Activated T-helper 1 cell treated with anti-CD3 and anti-CD28 coated beads, Interleukin-12 subunit alpha, Interleukin-12 subunit beta, Interleukin-2, Interleukin-4 antibody, amounts not matched to agents 30 ng/mL and 10 ng/mL and 1 ng/mL, durations not matched to agents 14 hours and 24 hours and 36 hours (primary cell): ENCODE data around the gene PAFAH1B1. TPM values are rescaled to one million over a fixed set of nuclear protein-coding genes. Genes with fewer than 3 reads are reported as not detected.
A peak's percentile ranks its signal among the peaks of the same experiment; 100 is the strongest.
"Not testable (repeated sequence)": the region's sequence is repeated elsewhere in the genome, so short reads cannot be mapped to it uniquely, and the experiment has no call there.

Experiments
- DNase-seq: peaks from one replicate; pipeline ENCODE4 v3.0.0; 2021; ENCODE audit warnings: low spot score
- H3K27ac Mint-ChIP-seq: one replicate; pipeline ENCODE4 v1.8.0; 2021; ENCODE audit warnings: mild to moderate bottlenecking, mixed read lengths
- H3K27me3 Mint-ChIP-seq: one replicate; pipeline ENCODE4 v1.8.0; 2022; ENCODE audit warnings: mild to moderate bottlenecking, moderate library complexity, mixed read lengths; ENCODE audit not compliant: insufficient read depth
- H3K36me3 Mint-ChIP-seq: one replicate; pipeline ENCODE4 v1.8.0; 2021; ENCODE audit warnings: low read depth, mixed read lengths
- H3K4me1 Mint-ChIP-seq: one replicate; pipeline ENCODE4 v1.8.0; 2021; ENCODE audit warnings: low read depth, mixed read lengths
- H3K4me3 Mint-ChIP-seq: one replicate; pipeline ENCODE4 v1.8.0; 2021; ENCODE audit warnings: mild to moderate bottlenecking, moderate library complexity, mixed read lengths
- H3K9me3 Mint-ChIP-seq: one replicate; pipeline ENCODE4 v1.8.0; 2021; ENCODE audit warnings: mixed read lengths
- intact Hi-C: fragments of 100-400 bp; cut with micrococcal nuclease; formaldehyde crosslinking; loops from one replicate; pipeline ENCODE4 v1.15.1; 2024
- total RNA-seq: library from RNA; stranded (reverse); gene quantifications from 2 replicates; pipeline ENCODE4 v1.2.3, GENCODE V29; 2022

Gene PAFAH1B1
- total RNA-seq, 1 donor from 2014 or later, result 167 TPM

- intact Hi-C loops, result no loop called here
- Mint-ChIP-seq H3K27me3 (no peaks in the 10 kb centered on the region), H3K4me1 (peaks cover 33% of the 10 kb centered on the region), H3K36me3 (peaks cover 10% of the 10 kb centered on the region), H3K9me3 (no peaks in the 10 kb centered on the region), H3K27ac (no peak overlapping the region), H3K4me3 (no peak overlapping the region)
- DNase-seq, result no peak
These were observed 15.0 kb downstream of the PAFAH1B1 start for GRCh38 chr17:2608350-2608913.

DNA sequence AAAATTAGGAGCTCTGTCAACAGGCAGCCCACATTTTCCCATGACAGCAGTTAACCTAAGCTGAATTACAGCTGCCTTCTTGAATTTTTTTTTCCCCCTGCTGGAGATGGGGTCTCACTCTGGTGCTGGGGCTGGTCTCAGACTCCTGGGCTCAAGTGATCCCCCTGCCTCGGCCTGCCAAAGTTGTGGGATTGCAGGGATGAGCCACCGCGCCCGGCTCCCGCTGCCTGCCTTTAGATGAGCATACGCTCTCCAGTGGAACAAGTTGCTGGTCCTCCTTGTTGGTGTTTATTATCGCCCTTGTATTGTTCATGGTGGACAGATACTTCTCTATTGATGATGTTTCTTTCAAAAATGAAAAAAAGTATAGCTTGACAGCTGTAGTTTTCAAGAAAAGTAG lies 15.6 kb downstream of the PAFAH1B1 start:
- no peak overlapping the region for H3K27ac Mint-ChIP-seq

DNA sequence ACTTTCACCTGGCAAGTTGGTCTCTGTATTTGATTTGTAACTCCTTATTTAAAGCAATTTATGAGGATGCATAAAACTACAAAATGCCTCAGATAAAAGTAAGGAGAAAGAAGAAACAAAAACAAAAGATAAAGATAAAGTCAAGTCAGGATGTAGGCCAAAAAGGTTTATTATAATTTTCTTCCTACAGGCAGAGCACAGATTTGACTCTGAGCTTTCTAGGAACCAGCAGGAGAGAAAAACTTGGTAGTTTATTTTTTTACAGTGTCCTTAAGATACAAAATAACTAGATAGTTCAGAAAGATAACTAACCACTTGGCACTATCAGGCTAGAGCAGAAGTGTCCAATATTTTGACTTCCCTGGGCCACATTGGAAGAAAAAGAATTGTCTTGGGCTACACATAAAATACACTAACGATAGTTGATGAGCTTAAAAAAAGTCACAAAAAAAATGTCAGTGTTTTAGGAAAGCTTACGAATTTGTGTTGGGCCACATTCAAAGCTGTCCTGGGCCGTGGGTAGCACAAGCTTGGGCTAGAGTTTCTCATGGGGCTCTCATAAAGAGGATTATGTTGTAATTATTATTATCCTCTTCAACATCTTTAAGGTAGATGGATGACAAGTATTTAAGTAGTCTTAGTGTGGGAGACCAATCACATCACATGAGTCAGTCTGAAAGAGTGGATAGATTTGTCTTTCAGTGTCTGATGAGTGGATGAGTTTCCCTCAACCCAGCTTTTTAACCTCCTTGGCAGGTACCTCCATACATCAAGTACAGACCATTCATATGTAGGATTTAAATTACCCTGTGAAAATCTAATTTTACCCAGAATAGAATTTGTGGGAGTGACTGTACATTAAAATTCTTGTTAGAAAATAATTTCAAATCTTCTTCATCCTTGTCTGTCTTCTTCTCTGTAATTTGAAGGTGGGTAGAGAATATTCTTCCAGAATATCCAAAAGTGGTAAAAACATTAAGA lies 17.0 kb downstream of the PAFAH1B1 start:
- Mint-ChIP-seq H3K27ac (no peak overlapping the region), H3K36me3 (peaks cover 2% of the 10 kb centered on the region), H3K9me3 (no peaks in the 10 kb centered on the region), H3K4me1 (peaks cover 21% of the 10 kb centered on the region), H3K27me3 (no peaks in the 10 kb centered on the region), H3K4me3 (no peak overlapping the region)
- intact Hi-C loops, result no loop called here
- no peak for DNase-seq

More for the DNA sequence above, 15.6 kb downstream of the PAFAH1B1 start:
- intact Hi-C loops, result no loop called here
- no peaks in the 10 kb centered on the region for H3K27me3 Mint-ChIP-seq
- no peaks in the 10 kb centered on the region for H3K9me3 Mint-ChIP-seq
- H3K4me3 Mint-ChIP-seq, result no peak overlapping the region
- H3K36me3 Mint-ChIP-seq, result peaks cover 10% of the 10 kb centered on the region
- H3K4me1 Mint-ChIP-seq, result peaks cover 33% of the 10 kb centered on the region
- DNase-seq, result no peak

GRCh38 chr17:2611627-2612026 lies 18.2 kb downstream of the PAFAH1B1 start:
- Mint-ChIP-seq H3K36me3 (peaks cover 5% of the 10 kb centered on the region), H3K9me3 (no peaks in the 10 kb centered on the region), H3K27ac (no peak overlapping the region), H3K4me3 (no peak overlapping the region), H3K27me3 (no peaks in the 10 kb centered on the region), H3K4me1 (peaks cover 15% of the 10 kb centered on the region)
- no peak for DNase-seq
- intact Hi-C loops, result no loop called here

DNA sequence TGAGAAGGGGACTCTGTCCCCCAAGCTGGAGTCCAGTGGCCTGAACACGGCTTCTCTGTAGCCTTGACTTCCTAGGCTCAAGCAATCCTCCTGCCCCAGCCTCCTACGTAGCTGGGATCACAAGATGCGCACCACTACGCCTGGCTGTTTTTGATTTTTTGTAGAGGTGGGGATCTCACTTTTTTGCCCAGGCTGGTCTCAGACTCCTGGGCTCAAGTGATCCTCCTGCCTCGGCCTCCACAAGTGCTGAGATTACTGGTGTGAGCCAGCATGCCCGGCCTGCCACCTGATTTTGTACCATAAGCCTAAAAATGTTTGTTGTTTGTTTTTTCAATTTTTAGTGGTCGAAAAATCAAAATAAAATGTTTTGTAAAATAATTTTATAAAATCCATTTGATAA lies 19.2 kb downstream of the PAFAH1B1 start:
- no peak for DNase-seq
- H3K36me3 Mint-ChIP-seq, result peaks cover 12% of the 10 kb centered on the region
- intact Hi-C loops, result no loop called here
- no peak overlapping the region for H3K4me3 Mint-ChIP-seq
- no peaks in the 10 kb centered on the region for H3K9me3 Mint-ChIP-seq
- no peak overlapping the region for H3K27ac Mint-ChIP-seq
- no peaks in the 10 kb centered on the region for H3K27me3 Mint-ChIP-seq
- peaks cover 20% of the 10 kb centered on the region for H3K4me1 Mint-ChIP-seq

DNA sequence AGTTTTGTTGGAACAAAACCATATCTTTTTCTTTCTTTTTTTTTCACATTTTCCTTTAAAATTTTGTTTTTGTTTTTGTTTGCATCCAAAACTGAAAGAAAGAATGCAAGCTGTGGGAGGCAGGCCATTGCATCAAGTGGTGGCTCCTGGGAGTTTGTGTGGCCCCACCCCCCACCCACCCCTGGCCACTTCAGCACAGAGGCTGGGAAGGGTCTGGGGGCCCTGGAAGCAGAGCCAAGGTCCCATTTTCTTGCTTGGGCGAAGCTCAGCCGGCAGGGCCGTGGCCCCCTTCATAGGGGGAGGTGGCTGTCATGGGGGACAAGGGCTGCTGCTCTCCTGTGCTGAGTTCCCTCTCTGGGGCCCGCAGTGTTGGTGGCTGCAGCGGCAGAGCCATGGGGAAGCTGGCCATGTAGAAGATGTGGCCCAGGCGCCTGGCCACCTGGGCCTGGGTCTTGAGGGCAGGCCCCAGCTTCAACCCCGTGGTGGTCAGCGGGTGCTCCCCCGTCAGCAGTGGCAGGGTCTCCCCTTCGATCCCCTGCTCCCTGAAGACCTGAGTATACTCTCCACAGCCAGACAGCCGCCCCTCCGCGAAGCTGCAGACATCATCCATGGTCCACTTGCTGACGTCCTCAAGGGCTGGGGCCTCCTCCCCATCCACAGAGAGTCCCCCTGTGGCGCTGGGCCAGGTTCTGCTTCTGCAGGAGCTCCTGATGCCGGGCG lies 19.8 kb downstream of the PAFAH1B1 start:
- intact Hi-C loops, result no loop called here
- Mint-ChIP-seq H3K27me3 (no peaks in the 10 kb centered on the region), H3K36me3 (peaks cover 13% of the 10 kb centered on the region), H3K9me3 (no peaks in the 10 kb centered on the region), H3K4me1 (peaks cover 20% of the 10 kb centered on the region), H3K4me3 (no peak overlapping the region), H3K27ac (no peak overlapping the region)
- no peak for DNase-seq

DNA sequence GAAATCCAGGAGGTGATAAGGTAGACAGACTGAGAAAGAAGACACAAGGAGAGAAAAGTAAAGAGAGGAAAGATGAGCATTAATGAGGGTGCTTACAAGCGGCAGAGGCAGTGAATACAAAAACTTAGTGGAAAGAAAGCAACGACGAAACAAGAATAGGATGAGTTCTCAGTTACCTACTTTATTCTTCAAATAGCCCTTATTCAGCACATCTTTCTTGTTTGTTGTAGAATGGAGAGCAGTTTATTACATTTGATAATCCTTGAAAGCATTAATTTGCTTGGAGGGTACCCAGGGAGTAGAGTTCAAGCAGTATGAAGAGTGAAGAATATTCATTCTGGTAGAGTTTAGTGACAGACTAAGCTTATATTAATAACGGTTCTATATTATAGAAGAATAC lies 22.4 kb downstream of the PAFAH1B1 start:
- Mint-ChIP-seq H3K27me3 (no peaks in the 10 kb centered on the region), H3K4me3 (no peak overlapping the region), H3K36me3 (peaks cover 13% of the 10 kb centered on the region), H3K9me3 (no peaks in the 10 kb centered on the region), H3K27ac (no peak overlapping the region), H3K4me1 (peaks cover 6% of the 10 kb centered on the region)
- intact Hi-C loops, result no loop called here
- no peak for DNase-seq

- no peak for DNase-seq
- Mint-ChIP-seq H3K4me3 (no peak overlapping the region), H3K27ac (no peak overlapping the region), H3K36me3 (peaks cover 32% of the 10 kb centered on the region), H3K4me1 (peaks cover 18% of the 10 kb centered on the region), H3K9me3 (no peaks in the 10 kb centered on the region), H3K27me3 (no peaks in the 10 kb centered on the region)
- intact Hi-C loops, result no loop called here
These were observed 27.8 kb downstream of the PAFAH1B1 start for GRCh38 chr17:2621241-2621640.

- DNase-seq, H3K9me3 Mint-ChIP-seq, H3K27me3 Mint-ChIP-seq, intact Hi-C loops, H3K4me3 Mint-ChIP-seq: not testable (repeated sequence)
- Mint-ChIP-seq H3K27ac (peak overlapping the region; percentile 34), H3K36me3 (peaks cover 31% of the 10 kb centered on the region), H3K4me1 (peaks cover 23% of the 10 kb centered on the region)
These were observed 28.5 kb downstream of the PAFAH1B1 start for GRCh38 chr17:2621951-2622405.

DNA sequence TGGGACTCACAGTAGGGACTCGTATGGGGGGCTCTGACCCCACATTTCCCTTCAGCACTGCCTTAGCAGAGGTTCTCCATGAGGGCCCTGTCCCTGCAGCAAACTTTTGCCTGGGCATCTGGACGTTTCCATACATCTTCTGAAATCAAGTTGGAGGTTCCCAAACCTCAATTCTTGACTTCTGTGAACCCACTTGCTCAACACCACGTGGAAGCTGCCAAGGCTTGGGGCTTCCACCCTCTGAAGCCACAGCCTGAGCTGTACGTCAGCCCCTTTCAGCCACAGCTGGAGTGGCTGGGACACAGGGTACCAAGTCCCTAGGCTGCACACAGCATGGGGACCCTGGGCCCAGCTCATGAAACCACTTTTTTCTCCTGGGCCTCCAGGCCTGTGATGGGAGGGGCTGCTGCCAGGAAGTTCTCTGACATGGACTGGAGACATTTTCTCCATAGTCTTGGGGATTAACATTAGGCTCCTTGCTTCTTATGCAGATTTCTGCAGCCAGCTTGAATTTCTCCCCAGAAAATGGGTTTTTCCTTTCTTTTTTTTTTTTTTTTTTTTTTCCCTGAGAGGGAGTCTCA lies 29.4 kb downstream of the PAFAH1B1 start:
- intact Hi-C loops, H3K27me3 Mint-ChIP-seq: not testable (repeated sequence)
- peaks cover 27% of the 10 kb centered on the region for H3K4me1 Mint-ChIP-seq

DNA sequence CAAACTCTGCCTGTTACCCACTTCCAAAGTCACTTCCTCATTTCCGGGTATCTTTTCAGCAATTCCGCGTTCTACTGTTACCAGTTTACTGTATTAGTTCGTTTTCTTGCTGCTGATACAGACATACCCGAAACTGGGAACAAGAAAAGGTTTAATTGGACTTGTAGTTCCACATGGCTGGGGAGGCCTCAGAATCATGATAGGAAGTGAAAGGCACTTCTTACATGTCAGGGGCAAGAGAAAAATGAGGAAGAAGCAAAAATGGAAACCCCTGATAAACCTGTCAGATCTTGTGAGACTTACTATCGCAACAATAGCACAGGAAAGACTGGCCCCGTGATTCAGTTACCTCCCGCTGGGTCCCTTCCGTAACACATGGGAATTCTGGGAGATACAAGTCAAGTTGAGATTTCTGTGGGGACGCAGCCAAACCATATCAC lies 30.9 kb downstream of the PAFAH1B1 start:
- Mint-ChIP-seq H3K4me3 (no peak overlapping the region), H3K27me3 (no peaks in the 10 kb centered on the region), H3K4me1 (peaks cover 42% of the 10 kb centered on the region), H3K27ac (no peak overlapping the region), H3K9me3 (peaks cover 4% of the 10 kb centered on the region), H3K36me3 (peaks cover 28% of the 10 kb centered on the region)
- DNase-seq, result no peak
- intact Hi-C loops, result no loop called here

More for the DNA sequence above, 29.4 kb downstream of the PAFAH1B1 start:
- not testable (repeated sequence) for DNase-seq, H3K4me3 Mint-ChIP-seq, H3K27ac Mint-ChIP-seq, H3K9me3 Mint-ChIP-seq
- peaks cover 28% of the 10 kb centered on the region for H3K36me3 Mint-ChIP-seq

DNA sequence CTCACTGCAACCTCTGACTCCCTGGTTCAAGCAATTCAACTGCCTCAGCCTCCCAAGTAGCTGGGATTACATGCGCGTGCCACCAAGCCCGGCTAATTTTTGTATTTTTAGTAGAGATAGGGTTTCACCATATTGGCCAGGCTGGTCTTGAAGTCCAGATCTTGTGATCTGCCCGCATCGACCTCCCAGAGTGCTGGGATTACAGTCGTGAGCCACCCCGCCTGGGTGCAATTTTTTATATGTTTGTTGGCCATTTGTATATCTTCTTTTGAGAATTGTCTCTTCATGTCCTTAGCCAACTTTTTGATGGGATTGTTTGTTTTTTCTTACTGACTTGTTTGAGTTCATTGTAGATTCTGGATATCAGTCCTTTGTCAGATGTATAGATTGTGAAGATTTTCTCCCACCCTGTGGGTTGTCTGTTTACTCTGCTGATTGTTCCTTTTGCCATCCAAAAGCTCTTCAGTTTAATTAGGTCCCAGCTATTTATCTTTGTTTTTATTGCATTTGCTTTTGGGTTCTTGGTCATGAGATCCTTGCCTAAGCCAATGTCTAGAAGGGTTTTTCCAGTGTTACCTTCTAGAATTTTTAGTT lies 33.3 kb downstream of the PAFAH1B1 start:
- H3K4me1 Mint-ChIP-seq, result peaks cover 53% of the 10 kb centered on the region
- H3K36me3 Mint-ChIP-seq, result peaks cover 24% of the 10 kb centered on the region

More for the DNA sequence above, 33.3 kb downstream of the PAFAH1B1 start:
- H3K27me3 Mint-ChIP-seq, H3K9me3 Mint-ChIP-seq, intact Hi-C loops, DNase-seq, H3K4me3 Mint-ChIP-seq: not testable (repeated sequence)
- H3K27ac Mint-ChIP-seq, result peak overlapping the region; percentile 30
